Posterior cingulate gyrus (tissue), 11 donors: Measurements from ENCODE around the gene ISL2.
"Not testable (repeated sequence)": the region's sequence is repeated elsewhere in the genome, so short reads cannot be mapped to it uniquely, and the experiment has no call there.

Experiments used
- DNase-seq, 10 donors: peaks; one replicate each; pipeline versions ENCODE4 v3.0.0 to v3.0.0-alpha.2; 2020 to 2021; ENCODE audit warnings: mixed read lengths in 3 of 10
- intact Hi-C: fragments of 100-400 bp; cut with DNase I; formaldehyde crosslinking; loops from one replicate; pipeline ENCODE4 v1.15.1; 2023

Gene ISL2

GRCh38 chr15:76336254-76337058 lies at the start of gene ISL2:
Gene ISL2 (plus strand): TSS chr15:76336773. CDS start chr15:76336884, 111 bp downstream.
- DNase-seq, result peak in 8 of 10 donors; percentile 28 to 95 (median 64)

GRCh38 chr15:76289582-76289981 lies 47.0 kb upstream of the ISL2 start:
- DNase-seq, result no peak
- intact Hi-C loops, result no loop called here

More at GRCh38 chr15:76336254-76337058, at the start of gene ISL2:
- intact Hi-C loops, result no loop called here

- DNase-seq, result no peak
- intact Hi-C loops, result no loop called here
These were observed 43.2 kb upstream of the ISL2 start for GRCh38 chr15:76293361-76293760.

- intact Hi-C loops, DNase-seq: not testable (repeated sequence)
These were observed 42.1 kb upstream of the ISL2 start for GRCh38 chr15:76294463-76294862.

GRCh38 chr15:76296849-76297248 lies 39.7 kb upstream of the ISL2 start:
- intact Hi-C loops, result no loop called here
- DNase-seq, result no peak

- DNase-seq, intact Hi-C loops: not testable (repeated sequence)
These were observed 38.6 kb upstream of the ISL2 start for GRCh38 chr15:76297951-76298350.

GRCh38 chr15:76298986-76299385 lies 37.6 kb upstream of the ISL2 start:
- intact Hi-C loops, result no loop called here
- no peak for DNase-seq

- intact Hi-C loops, result no loop called here
- DNase-seq, result no peak
These were observed 36.8 kb upstream of the ISL2 start for GRCh38 chr15:76299786-76300185.

GRCh38 chr15:76303909-76304308 lies 32.7 kb upstream of the ISL2 start:
- DNase-seq, result no peak
- intact Hi-C loops, result no loop called here

GRCh38 chr15:76309601-76310330 lies 26.8 kb upstream of the ISL2 start:
- intact Hi-C loops, result no loop called here

GRCh38 chr15:76310475-76311099 lies 26.0 kb upstream of the ISL2 start:
- DNase-seq, result peak in 3 of 10 donors; percentile 6 to 21 (median 10)
- intact Hi-C loops, result no loop called here

More at GRCh38 chr15:76309601-76310330, 26.8 kb upstream of the ISL2 start:
- DNase-seq, result no peak

- peak; percentile 76 to 98 (median 90) for DNase-seq
- intact Hi-C loops, result no loop called here
These were observed 25.2 kb upstream of the ISL2 start, which contains the start of gene ETFA for GRCh38 chr15:76311100-76311953. Gene ETFA (minus strand): TSS chr15:76311469. CDS start chr15:76311388, 81 bp downstream.

- no peak for DNase-seq
- intact Hi-C loops, result no loop called here
These were observed 23.9 kb upstream of the ISL2 start for GRCh38 chr15:76312540-76313174.

- DNase-seq, intact Hi-C loops: not testable (repeated sequence)
These were observed 23.4 kb upstream of the ISL2 start for GRCh38 chr15:76313175-76313567.

GRCh38 chr15:76313731-76314130 lies 22.8 kb upstream of the ISL2 start:
- DNase-seq, result no peak
- intact Hi-C loops, result no loop called here

GRCh38 chr15:76320012-76320411 lies 16.6 kb upstream of the ISL2 start:
- intact Hi-C loops, result no loop called here

GRCh38 chr15:76321171-76321570 lies 15.4 kb upstream of the ISL2 start:
- DNase-seq, result no peak
- intact Hi-C loops, result no loop called here

More at GRCh38 chr15:76320012-76320411, 16.6 kb upstream of the ISL2 start:
- DNase-seq, result no peak

- intact Hi-C loops, result no loop called here
- no peak for DNase-seq
These were observed 15.0 kb upstream of the ISL2 start for GRCh38 chr15:76321602-76322001.

- no peak for DNase-seq
- intact Hi-C loops, result no loop called here
These were observed 12.5 kb upstream of the ISL2 start for GRCh38 chr15:76324066-76324465.

GRCh38 chr15:76325704-76326103 lies 10.9 kb upstream of the ISL2 start:
- intact Hi-C loops, result no loop called here
- DNase-seq, result no peak
